ENCODE measurements around the gene KITLG.
"Not testable (repeated sequence)": the region's sequence is repeated elsewhere in the genome, so short reads cannot be mapped to it uniquely, and the experiment has no call there.

KITLG gene

DNA sequence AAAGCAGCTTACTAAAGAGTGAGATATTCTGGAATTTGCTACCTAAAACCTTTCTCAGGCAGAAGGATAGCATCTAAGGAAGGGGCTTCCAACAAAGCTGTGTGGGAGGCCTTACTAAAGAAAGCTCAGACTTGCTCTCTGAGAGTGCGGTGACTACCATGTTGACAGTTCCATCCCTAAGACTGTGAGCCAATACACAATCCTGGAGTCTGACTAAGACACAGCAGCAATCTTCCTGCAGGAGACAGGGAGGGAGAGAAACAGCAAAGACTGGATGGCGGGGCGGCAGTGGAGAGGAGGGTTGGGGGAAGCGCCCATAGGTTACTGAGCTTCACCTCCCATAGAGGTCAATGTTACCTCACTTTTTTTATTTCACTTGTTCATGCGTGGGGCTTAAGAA lies 70.9 kb downstream of the KITLG start:
- no peaks in the 10 kb centered on the region for H3K27me3 ChIP-seq (ENCODE audit: insufficient read depth, poor library complexity, severe bottlenecking)
- H3K27ac ChIP-seq (replicated peaks), result no peak overlapping the region

DNA sequence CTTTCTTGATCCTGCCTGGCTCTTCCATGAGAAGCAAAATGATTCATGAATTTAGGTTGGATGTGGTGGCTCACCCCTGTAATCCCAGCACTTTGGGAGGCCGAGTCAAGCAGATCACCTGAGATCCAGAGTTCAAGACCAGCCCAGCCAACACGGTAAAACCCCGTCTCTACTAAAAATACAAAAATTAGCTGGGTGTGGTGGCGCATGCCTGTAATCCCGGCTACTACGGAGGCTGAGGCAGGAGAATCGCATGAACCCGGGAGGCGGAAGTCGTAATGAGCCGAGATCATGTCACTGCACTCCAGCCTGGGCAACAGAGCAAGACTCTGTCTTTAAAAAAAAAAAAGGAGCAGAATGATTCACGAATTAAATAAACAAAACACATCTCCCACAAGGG lies 72.4 kb downstream of the KITLG start:
- H3K4me3 ChIP-seq (replicated peaks; ENCODE audit: insufficient read depth, low read length); DNase-seq (ENCODE audit: low read depth in 1 of 2, low spot score in 1 of 2); H3K27ac ChIP-seq (replicated peaks); H3K27me3 ChIP-seq (ENCODE audit: insufficient read depth, poor library complexity, severe bottlenecking): not testable (repeated sequence)

More for the DNA sequence above, 70.9 kb downstream of the KITLG start:
- no peak for TF ChIP-seq POLR2AphosphoS5 (IDR thresholded peaks at IDR 0.05; ENCODE audit: low read depth)
- TF ChIP-seq, protein P1, sequence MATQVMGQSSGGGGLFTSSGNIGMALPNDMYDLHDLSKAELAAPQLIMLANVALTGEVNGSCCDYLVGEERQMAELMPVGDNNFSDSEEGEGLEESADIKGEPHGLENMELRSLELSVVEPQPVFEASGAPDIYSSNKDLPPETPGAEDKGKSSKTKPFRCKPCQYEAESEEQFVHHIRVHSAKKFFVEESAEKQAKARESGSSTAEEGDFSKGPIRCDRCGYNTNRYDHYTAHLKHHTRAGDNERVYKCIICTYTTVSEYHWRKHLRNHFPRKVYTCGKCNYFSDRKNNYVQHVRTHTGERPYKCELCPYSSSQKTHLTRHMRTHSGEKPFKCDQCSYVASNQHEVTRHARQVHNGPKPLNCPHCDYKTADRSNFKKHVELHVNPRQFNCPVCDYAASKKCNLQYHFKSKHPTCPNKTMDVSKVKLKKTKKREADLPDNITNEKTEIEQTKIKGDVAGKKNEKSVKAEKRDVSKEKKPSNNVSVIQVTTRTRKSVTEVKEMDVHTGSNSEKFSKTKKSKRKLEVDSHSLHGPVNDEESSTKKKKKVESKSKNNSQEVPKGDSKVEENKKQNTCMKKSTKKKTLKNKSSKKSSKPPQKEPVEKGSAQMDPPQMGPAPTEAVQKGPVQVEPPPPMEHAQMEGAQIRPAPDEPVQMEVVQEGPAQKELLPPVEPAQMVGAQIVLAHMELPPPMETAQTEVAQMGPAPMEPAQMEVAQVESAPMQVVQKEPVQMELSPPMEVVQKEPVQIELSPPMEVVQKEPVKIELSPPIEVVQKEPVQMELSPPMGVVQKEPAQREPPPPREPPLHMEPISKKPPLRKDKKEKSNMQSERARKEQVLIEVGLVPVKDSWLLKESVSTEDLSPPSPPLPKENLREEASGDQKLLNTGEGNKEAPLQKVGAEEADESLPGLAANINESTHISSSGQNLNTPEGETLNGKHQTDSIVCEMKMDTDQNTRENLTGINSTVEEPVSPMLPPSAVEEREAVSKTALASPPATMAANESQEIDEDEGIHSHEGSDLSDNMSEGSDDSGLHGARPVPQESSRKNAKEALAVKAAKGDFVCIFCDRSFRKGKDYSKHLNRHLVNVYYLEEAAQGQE (IDR thresholded peaks at IDR 0.05; ENCODE audit: insufficient replicate concordance, low read depth), result no peak
- TF ChIP-seq, protein P2, sequence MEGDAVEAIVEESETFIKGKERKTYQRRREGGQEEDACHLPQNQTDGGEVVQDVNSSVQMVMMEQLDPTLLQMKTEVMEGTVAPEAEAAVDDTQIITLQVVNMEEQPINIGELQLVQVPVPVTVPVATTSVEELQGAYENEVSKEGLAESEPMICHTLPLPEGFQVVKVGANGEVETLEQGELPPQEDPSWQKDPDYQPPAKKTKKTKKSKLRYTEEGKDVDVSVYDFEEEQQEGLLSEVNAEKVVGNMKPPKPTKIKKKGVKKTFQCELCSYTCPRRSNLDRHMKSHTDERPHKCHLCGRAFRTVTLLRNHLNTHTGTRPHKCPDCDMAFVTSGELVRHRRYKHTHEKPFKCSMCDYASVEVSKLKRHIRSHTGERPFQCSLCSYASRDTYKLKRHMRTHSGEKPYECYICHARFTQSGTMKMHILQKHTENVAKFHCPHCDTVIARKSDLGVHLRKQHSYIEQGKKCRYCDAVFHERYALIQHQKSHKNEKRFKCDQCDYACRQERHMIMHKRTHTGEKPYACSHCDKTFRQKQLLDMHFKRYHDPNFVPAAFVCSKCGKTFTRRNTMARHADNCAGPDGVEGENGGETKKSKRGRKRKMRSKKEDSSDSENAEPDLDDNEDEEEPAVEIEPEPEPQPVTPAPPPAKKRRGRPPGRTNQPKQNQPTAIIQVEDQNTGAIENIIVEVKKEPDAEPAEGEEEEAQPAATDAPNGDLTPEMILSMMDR (IDR thresholded peaks at IDR 0.05; ENCODE audit: insufficient read depth, low read length), result no peak
- no peak for TF ChIP-seq SPI1 (IDR thresholded peaks at IDR 0.05; ENCODE audit: borderline replicate concordance, low read depth)
- no peak for TF ChIP-seq GABPA (IDR thresholded peaks at IDR 0.05; ENCODE audit: low read depth)
- DNase-seq (ENCODE audit: low read depth in 1 of 2, low spot score in 1 of 2), result no peak
- no peak overlapping the region for H3K4me3 ChIP-seq (replicated peaks; ENCODE audit: insufficient read depth, low read length)

DNA sequence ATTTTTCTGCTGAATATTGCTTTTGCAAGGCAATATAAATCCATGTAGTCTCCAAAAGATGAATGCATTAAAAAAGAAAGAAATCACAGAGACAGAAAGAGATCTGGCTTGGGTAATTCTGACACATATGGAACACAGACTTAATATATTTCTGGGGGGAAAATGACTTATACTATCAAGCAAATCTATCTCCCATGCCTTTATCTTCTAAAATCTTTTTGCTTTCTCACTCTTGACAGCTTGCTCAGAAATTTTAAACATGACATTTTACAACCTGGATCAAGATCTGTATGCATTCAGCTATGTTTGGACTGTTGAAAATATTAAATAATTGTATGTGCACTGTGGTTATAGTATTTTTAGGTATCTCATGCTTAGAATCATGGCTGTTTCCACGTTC lies 73.0 kb downstream of the KITLG start:
- no peak for DNase-seq (ENCODE audit: low read depth in 1 of 2, low spot score in 1 of 2)
- H3K4me3 ChIP-seq (replicated peaks; ENCODE audit: insufficient read depth, low read length), result no peak overlapping the region
- H3K27me3 ChIP-seq (ENCODE audit: insufficient read depth, poor library complexity, severe bottlenecking), result no peaks in the 10 kb centered on the region
- no peak for TF ChIP-seq SPI1 (IDR thresholded peaks at IDR 0.05; ENCODE audit: borderline replicate concordance, low read depth)
- TF ChIP-seq, protein P1 (IDR thresholded peaks at IDR 0.05; ENCODE audit: insufficient replicate concordance, low read depth), result no peak
- TF ChIP-seq, protein P2 (IDR thresholded peaks at IDR 0.05; ENCODE audit: insufficient read depth, low read length), result no peak
- no peak for TF ChIP-seq GABPA (IDR thresholded peaks at IDR 0.05; ENCODE audit: low read depth)
- no peak for TF ChIP-seq POLR2AphosphoS5 (IDR thresholded peaks at IDR 0.05; ENCODE audit: low read depth)
- H3K27ac ChIP-seq (replicated peaks), result no peak overlapping the region

DNA sequence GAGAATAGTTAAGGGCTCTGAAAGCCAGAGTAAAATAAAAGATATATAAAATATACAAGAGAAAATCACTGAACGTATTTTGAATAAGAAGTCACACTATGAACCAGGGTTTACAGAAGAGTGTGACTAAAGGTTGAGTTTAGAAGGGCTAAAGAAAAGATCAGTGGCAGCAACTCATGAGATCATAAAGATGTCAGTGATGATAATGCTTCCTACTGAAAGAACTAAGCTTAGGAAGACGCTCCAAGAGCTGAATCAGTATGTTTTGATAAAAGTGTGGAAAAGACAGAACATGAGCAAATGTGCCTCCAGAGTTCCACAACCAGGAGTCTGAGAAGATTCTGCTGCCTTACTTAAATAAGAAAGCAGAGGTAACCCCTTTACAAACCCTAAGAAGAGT lies 74.6 kb downstream of the KITLG start:
- no peak overlapping the region for H3K4me3 ChIP-seq (replicated peaks; ENCODE audit: insufficient read depth, low read length)
- H3K27ac ChIP-seq (replicated peaks), result no peak overlapping the region
- no peak for DNase-seq (ENCODE audit: low read depth in 1 of 2, low spot score in 1 of 2)
- H3K27me3 ChIP-seq (ENCODE audit: insufficient read depth, poor library complexity, severe bottlenecking), result no peaks in the 10 kb centered on the region
- no peak for TF ChIP-seq POLR2AphosphoS5 (IDR thresholded peaks at IDR 0.05; ENCODE audit: low read depth)
- TF ChIP-seq SPI1 (IDR thresholded peaks at IDR 0.05; ENCODE audit: borderline replicate concordance, low read depth), result no peak
- TF ChIP-seq GABPA (IDR thresholded peaks at IDR 0.05; ENCODE audit: low read depth), result no peak
- TF ChIP-seq, protein P2 (IDR thresholded peaks at IDR 0.05; ENCODE audit: insufficient read depth, low read length), result no peak
- TF ChIP-seq, protein P1 (IDR thresholded peaks at IDR 0.05; ENCODE audit: insufficient replicate concordance, low read depth), result no peak
